IMR-90 (cell line): ENCODE measurements around the gene CTBP2.

ENCODE experiments used
- BHLHE40 ChIP-seq: fragments of 150-350 bp; IDR thresholded peaks from 2 replicates; pipeline ENCODE4 v1.6.1; 2016; ENCODE audit warnings: mild to moderate bottlenecking, low read depth, low read length
- CTCF ChIP-seq: conservative IDR thresholded peaks from 2 replicates; pipeline ENCODE4 v1.5.1; 2012; ENCODE audit warnings: mild to moderate bottlenecking, low read depth, low read length, improper control_type of control experiment
- POLR2A ChIP-seq: IDR thresholded peaks from 2 replicates; pipeline ENCODE4 v1.6.1; 2012; ENCODE audit warnings: mild to moderate bottlenecking, low read depth, low read length

DNA sequence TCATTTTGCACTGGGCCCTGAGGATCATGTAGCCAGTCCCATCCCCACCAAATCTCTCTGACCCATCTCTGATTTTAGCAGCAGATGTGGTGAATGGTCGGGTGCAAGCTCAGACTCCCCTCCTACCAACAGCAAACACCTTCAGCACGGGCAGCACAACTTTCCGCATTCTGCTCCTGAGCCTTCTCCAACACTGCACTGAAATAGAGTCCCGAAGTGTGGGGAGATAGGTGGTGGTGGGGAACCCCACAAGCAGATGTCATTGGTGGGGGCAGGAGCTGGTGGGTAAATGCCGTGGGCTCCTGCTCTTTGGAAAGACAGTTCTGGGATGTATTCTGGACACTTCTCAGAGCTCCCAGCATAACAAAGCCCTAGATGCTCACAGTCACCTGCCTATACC is 9.6 kb upstream of the CTBP2 start:
- TF ChIP-seq CTCF: no peak
- TF ChIP-seq BHLHE40: no peak
- TF ChIP-seq POLR2A: no peak
